Gastrocnemius medialis (tissue), 4 donors: ENCODE measurements around the gene ITPKC.

Experiments
- POLR2A ChIP-seq, 2 donors: fragments of 450-650 bp; IDR thresholded peaks; one replicate each; pipeline ENCODE4 v1.6.1; 2017; ENCODE audit warnings: antibody characterized with exemption in 2 of 2, mild to moderate bottlenecking in 2 of 2, moderate library complexity in 2 of 2
- TF ChIP-seq, protein P1 (sequence below), 5 experiments: fragments of 450-650 bp in 3 of 5; fragments of 200-600 bp in 2 of 5; sonication (generic) in 2 of 5; IDR thresholded peaks in 4 of 5; conservative IDR thresholded peaks in 1 of 5; 1 replicate in 4 of 5; 2 replicates in 1 of 5; pipeline ENCODE4 v1.5.1; 2016 to 2019; ENCODE audit warnings: antibody characterized with exemption in 5 of 5, mild to moderate bottlenecking in 3 of 5, moderate library complexity in 3 of 5

DNA sequence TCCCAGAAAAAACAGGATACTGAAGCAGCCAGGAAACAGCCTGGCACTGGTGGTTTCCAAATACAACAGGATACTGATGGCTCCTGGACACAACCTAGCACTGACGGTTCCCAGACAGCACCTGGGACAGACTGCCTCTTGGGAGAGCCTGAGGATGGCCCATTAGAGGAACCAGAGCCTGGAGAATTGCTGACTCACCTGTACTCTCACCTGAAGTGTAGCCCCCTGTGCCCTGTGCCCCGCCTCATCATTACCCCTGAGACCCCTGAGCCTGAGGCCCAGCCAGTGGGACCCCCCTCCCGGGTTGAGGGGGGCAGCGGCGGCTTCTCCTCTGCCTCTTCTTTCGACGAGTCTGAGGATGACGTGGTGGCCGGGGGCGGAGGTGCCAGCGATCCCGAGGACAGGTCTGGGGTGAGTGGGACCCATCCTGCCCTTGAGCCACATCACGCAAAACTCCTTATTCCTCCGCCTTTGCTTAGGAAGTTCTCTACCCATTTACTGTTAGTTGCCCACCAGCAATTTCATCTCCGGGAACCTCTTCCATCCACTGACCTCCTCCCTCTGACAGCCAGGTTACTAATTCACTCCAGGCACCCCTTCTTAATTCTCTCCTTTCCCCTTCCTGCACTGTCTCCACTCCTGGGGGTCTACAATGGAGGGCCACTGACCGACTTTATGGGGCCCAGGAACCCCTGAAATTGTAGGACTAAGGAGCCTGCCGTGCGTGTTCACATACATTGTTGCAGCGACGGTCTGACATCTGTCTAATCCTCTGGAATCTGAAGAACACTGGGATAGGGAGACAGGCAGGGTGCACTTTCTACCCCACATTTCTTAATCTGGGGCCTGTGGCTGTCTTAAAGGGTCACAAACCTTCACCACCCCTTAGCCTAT is 1.2 kb downstream of the ITPKC start:
- TF ChIP-seq, protein P1, sequence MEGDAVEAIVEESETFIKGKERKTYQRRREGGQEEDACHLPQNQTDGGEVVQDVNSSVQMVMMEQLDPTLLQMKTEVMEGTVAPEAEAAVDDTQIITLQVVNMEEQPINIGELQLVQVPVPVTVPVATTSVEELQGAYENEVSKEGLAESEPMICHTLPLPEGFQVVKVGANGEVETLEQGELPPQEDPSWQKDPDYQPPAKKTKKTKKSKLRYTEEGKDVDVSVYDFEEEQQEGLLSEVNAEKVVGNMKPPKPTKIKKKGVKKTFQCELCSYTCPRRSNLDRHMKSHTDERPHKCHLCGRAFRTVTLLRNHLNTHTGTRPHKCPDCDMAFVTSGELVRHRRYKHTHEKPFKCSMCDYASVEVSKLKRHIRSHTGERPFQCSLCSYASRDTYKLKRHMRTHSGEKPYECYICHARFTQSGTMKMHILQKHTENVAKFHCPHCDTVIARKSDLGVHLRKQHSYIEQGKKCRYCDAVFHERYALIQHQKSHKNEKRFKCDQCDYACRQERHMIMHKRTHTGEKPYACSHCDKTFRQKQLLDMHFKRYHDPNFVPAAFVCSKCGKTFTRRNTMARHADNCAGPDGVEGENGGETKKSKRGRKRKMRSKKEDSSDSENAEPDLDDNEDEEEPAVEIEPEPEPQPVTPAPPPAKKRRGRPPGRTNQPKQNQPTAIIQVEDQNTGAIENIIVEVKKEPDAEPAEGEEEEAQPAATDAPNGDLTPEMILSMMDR (IDR thresholded peaks at IDR 0.05 in 4 of 5, conservative IDR thresholded peaks at IDR 0.05 in 1 of 5) = no peak
- no peak for TF ChIP-seq POLR2A (IDR thresholded peaks at IDR 0.05)
